Measurements from ENCODE around the gene FCN3.

FCN3 gene

DNA sequence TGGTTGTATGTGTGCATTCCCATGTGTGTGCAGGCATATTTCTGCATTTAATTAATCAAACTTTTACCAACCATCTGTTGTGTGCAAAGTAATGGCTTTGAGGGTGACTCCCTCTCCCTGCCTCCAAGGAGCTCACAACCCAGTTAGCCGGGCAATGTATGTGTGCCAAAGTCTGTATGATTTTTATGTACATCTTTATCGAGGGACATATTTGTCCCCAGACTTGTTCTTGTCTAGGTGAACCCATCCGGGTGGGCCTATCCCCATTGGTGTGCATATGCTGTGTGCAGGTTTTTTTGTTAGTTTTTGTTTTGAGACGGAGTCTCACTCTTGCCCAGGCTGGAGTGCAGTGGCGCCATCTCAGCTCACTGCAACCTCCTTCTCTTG, 31.0 kb downstream of the FCN3 start:
- no peak for DNase-seq

DNA sequence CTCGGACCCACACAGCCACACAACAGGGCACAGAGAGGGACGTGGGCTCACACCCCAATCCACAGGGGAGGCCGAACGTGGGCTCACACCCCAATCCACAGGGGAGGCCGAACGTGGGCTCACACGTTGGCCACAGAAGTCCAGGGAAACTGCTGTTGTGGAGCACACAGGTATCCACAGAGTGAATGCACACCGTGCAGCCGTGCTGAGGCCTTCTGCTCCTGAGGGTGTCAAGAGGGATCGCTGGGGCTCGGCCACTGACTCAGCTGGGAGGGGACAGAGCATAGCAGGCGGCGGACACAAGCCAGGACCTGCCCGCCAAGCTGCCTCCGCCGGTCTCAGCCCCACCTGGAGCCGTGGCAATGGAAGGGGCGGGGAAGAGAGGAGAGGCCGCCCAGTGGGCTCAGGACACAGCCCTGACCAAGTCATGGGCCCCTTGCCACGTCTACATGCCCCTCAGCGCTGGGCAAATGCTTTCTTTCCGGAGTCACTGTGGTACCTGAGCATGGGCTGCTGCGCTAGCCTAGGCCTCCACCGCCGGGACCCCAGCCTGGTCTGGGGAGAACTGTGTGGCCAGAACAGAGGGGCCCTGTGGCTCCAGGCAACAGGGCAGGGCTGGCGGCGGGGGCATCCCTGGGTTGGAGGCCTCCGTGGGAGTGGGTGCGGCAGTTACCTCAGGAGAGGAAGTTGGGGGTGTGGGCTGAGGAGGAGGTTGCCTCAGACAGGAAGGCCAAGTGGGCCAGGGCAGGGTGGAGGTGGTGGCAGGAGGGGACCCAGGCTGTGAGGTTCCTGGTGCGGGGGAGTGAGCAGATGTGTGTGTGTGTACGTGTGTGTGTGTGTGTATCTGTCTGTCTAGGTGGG, 31.6 kb downstream of the FCN3 start:
- DNase-seq, result peak in 1 of 56 donors; percentile 16

DNA sequence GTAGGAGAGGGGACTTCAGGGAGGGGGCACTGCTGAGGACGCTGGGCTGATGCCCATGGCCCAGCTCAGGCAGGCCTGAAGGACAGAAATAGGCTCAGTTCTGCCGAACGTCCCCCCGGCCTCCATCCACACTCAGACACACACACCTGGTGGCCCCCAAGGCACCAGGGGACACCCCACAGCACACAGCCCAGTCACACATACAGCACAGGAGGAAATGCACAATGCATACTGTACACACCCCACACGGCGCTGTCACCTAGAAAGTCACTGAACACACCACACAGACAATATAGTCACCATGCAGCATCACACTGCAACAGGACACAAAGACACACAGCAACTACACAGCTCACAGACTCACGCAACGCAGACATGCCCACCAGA, 32.2 kb downstream of the FCN3 start:
- no peak for DNase-seq

DNA sequence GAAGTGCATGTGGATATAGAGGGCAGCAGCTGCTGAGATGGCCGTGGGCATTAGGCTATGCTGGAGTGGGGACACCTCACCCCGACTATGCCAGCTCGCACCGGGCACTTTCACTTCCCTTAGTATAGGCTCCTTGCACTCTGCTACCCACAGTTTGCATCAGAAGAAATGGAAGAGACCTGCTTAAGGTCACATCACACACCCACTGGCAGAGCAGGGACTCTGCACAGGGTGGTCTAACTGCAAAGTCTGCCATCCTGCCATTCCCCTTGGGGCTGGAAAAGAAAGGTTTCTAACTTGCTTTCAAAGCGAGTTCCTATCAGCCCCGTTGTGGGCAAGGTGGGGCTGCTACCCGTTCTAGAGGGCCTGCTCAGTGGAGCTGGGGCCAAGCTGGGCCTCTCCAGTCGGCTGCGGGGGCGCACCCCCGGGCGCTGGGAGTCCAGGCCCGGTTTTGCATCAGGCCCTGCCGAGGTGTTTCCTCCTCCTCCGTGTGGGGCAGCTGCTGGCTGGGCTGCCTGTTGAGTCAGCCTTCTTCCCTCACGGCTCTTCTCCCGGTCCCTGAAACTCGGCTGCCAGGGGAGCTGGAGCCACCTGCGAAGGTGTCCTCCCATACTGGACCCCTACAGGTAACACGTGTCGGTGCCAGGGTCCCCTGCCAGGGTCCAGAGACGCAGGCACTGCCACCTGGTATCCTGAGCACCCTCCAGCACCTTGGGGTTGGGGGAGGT, 32.9 kb downstream of the FCN3 start, which contains the start of gene SYTL1:
Gene SYTL1 (plus strand): TSS at position 498 of the 728 bp plus-strand sequence. CDS start 3,313 bp downstream, outside the sequence.
- no peak for DNase-seq

DNA sequence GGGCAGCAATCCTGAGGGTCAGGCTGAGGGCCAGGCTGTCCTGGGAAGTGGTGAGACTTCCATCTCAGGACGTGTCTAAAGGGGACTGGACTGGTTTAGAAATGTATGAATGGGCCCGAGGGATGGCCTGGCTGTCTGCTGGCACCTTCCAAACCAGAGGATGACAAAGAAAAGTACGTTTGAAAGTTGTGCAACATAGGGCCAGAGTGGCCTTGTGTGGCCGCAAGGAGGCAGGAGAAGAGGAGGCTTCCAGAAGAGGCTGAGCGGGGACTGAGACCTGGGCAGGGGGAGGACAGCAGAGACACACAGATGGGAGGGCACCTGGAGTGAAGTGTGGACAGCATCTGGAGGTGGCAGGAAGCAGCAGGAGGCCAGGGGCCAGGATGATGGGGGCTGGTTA, 35.4 kb downstream of the FCN3 start:
- DNase-seq, result no peak

DNA sequence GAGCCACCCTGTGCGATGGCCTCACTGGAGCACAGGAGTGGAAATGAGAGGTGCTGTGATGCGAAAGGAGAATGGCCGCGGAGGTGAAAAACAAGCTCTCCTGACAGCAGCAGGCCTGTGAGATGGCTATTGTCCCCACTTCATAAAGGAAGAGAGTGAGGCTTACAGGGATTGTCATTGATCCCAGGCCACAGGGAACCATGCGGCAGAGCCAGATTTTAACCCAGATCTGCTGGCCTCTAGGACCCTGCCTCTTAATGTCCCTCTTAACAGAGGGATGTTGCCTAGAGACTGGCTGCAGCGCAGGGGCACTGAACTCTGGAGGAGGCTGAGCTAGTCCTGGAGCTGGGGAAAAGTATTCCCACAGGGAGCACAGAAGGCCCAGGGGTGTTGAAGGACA, 35.9 kb downstream of the FCN3 start:
- DNase-seq, result no peak

DNA sequence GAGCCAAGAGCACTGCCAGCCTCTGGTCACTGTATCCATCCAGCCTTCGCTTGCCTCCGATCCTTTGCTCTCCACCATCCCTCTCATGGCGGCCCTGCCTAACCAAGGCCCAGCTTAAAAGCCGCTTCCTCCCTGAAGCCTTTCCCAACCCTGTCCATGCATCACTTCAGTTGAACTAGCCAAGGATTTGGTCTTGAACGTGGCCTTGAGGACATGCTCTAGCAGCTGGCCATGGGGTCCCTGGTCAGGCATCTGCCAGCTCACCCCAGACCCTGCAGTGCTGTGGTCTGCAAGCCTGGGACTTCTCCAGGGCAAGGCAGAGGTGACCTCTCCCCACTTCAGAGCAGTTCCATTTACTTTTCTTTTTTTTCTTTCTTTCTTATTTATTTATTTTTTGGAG, 37.9 kb downstream of the FCN3 start:
- DNase-seq, result no peak

DNA sequence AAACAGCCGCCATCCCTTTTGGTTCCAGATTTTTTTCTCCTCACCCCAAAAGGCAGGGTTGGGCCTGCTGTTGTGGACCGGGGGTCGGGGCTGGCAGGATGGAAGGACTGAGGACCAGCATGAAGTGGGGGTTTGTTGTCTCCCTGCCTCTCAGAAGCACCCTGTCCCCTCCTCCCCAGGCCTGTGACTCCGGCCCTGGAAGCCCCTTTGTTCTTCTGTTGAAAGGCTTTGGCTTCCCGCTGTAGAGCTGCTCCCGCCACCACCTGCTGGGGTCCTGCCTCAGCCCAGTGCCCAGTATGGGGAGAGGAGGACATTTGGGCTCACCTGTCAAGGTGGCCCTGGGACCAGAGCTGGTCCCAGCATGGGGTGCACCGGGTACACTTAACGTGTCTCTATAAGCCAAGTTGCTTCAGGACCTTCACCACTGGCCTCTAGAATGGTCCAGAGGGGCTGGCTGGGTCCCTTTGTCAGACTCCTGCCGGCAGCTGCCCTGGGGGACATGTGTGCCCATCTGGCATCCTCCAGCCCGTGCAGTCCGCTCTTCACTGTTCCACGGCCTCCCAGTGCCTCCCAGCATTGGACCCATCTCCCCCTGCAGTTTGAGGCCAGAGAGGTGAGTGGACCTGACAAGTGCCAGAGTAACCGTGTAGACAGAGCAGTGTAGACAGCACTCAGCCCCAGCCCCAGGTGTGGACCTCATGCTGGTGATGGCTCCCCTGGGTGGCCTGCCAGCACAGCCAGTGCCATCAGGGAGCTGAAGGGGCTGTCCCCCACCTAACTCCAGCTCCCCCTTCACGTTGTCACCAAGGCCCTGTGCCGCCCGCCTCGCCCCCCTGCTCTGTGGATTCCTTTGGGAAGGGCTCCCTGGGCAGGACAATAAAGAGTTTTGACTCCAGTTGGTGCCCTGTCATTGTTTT, 38.9 kb downstream of the FCN3 start:
- DNase-seq, result no peak

DNA sequence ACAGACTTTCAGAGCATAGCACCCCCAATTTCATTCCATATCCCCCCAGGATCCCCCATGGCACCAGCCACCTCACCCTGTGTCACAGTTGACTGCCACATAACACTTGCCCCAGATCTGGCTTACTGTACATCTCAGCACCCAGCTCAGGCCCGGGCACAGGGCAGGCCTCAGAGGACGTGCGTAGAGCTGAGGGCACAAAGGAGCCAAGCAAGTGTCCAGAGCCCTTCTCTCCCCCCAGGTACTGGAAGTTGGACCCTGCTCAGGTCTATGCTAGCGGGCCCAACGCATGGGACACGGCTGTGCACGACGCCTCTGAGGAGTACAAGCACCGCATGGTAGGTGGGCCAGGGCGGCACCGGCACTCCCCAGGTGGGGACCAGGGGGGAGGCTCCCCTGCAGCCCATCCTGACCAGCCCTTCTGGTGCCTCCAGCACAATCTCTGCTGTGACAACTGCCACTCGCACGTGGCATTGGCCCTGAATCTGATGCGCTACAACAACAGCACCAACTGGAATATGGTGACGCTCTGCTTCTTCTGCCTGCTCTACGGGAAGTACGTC, 40.8 kb downstream of the FCN3 start:
- DNase-seq, result no peak

DNA sequence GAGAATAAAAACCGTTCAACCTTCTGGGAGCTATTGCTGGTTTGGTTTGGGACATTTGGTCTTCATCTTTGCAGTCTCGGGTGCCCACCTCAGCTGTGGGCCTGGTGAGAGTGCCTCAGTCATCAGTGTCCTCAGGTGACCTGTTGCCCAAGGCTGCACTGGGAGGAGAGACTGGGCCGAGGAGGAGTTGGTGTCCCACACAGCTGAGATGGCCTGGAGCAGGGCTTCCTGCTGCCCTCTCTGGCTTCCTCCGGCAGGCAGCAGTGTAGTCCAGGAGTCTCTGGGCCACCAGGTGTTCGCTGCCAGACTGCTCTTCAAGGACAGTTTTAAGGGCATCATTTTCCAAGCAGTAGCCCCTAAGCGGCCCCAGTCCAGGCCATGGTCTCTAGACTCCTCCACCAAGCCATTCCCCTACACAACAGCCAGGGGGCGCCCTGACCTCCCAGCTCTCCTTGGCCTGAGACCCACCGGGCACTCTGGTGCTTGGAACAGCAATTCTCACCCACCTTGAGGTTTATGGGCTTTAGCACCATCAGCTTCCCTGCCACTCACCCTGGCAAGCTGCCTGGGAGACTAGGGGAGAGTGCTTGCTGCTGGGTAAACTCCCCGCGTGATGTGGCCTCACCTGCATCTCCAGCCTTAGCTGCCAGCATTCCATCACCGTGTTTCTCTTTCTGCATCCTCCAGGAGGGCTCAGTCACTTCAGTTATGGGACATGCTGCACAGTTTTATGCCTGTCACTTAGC, 41.9 kb downstream of the FCN3 start:
- DNase-seq, result peak in 13 of 56 donors; percentile 3 to 52 (median 13)

DNA sequence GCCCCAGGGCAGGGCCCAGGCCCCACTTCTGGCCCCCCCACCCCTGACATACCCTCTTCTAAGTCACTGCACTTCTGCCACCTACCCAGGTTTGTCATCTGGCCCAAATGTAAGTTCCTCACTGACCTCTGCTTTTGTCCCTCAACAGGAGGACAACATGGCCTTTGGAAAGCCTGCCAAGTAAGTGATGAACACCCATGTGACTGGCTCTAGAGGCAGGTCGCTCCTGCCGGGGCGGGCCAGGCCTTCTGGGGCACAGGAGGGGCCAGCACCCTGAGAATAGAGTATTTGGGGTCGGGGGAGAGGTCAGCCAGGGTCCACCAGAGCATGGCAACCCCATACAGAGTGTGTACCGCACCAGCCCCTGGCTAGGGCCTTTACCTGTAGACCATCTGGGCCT, 42.7 kb downstream of the FCN3 start:
- no peak for DNase-seq

DNA sequence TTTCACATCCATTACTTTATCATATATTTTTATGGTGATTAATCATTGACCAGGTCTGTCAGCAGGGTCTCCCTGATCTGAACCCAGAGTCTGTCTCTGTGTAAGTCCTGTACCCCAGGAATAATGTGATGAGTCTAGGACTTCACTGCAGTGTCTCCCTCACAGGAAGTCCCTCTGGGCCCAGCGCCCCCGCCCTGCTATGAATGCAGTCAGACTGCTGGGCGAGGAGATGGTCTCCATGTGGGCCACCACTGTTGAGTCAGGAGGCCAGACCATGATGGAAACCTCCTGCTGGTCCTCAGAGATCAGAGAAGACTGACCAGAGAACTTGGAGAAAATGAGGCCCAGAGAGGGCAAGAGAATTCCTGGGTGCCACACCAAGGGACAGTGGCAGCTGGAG, 43.2 kb downstream of the FCN3 start:
- no peak for DNase-seq

DNA sequence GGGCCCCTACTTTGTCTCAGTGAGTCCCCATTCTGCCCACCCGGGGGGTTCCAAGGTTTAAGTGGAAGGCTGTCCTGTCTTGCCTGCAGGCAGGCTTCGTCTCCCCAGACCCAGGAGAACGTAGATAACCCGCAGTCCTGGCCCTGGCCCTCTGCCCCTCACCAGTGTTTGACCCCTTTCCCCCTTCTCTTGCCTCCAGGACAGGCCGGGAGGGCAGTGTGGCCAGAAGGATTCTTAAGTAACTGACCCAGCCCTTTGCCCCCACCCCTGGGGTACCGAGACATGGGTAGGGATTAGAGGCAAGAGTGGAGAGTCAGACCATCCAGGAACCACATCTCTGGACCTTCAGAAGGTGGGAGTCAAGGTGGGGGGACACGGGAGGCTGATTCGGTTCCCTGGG, 43.8 kb downstream of the FCN3 start:
- no peak for DNase-seq

DNA sequence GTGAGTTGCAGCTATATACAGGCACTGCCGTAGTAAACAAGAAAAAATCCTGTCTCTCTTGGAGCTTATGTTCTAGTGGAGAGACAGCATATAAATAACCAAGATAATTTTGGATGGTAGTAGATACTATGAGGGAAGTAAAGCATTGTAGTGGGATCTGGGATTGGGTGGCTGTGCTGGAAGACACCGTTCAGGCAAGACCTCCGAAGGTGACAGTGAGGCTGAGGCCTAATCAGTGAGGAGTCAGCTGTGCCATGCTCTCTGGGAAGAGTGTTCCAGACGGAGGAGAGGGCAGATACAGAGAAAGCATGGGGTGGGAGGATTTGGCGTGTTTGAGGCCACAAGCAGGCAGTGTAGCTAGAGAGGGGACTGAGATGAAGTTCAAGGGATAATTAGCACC, 46.7 kb downstream of the FCN3 start:
- DNase-seq, result no peak

DNA sequence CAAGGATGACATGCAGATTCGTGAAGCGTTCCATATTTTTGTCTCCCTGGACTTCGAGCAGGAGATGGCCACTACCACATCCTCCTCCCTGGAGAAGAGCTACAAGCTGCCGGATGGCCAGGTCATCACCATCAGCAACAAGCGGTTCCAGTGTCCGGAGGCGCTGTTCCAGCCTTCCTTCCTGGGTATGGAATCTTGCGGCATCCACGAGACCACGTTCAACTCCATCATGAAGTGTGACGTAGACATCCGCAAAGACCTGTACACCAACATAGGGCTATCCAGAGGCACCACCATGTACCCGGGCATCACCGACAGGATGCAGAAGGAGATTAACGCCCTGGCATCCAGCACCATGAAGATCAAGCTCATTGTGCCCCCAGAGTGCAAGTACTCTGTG, 49.3 kb downstream of the FCN3 start:
- no peak for DNase-seq

DNA sequence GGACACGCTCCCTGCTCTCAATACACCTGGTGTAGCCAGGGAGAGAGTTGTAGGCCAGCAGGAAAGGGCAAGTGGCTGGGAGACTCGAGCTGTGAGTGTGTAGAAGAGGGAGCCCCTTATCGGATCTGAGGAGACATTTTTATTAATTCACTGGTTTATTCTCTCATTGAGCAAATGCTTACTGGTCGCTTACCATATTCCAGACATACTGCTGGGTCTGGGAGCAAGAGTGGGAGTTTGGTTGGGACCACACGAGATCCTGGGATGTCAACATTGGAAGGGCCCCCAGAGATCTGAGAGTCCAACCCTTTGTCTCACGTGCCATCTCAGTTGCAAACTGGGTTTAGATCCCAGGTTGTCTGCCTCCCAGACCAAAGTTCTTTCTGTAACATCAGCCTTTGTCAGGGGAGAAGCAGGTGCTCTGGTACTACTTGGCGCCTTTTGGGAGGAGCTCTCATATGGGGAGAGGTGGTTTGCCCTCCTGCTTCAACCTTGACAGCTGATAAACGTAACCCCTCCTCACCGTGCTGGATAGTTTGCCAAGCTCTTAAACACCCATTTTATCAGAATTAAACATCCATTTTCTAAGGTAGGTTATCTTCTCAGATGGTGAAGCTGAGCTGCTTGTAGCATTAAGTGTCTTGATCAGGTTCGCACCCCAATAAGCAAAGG, 51.9 kb downstream of the FCN3 start:
- peak in 1 of 56 donors; percentile 44 for DNase-seq

DNA sequence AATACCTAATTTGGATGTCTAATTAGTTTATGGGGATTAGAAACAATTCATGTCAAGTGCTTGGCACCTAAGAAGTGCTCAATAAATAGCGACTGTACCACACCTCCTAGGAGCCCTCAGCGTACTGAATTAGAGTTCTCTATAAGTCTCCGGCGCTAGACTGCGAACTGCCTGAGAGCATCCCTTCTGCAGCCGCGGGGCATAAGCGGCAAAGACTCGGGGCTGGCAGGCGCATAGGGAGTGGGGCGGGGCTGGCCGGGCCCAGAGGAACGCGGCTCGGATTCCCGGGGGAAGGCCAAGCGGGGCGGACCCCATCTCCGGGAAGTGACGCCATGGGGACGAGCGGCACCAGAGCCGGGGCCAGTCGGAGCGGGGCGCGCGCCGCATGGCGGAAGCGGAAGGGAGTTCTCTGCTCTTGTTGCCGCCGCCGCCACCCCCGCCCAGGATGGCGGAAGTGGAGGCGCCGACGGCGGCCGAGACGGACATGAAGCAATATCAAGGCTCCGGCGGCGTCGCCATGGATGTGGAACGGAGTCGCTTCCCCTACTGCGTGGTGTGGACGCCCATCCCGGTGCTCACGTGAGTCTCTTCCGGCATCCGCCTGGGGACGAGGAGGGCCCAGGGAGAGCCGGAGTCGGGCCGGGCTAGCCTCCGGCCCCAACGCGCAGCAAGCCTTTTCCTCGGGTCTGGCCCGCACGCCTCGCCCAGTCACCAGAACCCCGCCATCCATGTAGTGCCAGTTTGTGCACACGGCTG, 52.6 kb downstream of the FCN3 start, which contains the start of gene TMEM222:
Gene TMEM222 (plus strand): TSS at position 351 of the 756 bp plus-strand sequence. CDS start 35 bp downstream, at position 386.
- peak; percentile 68 to 99 (median 96) for DNase-seq

All from nucleus accumbens (tissue), 56 donors.